ENCODE results near the gene UPB1.

UPB1 gene

GRCh38 chr22:24567668-24568067 is 72.5 kb downstream of the UPB1 start:
- no peak for DNase-seq

DNA sequence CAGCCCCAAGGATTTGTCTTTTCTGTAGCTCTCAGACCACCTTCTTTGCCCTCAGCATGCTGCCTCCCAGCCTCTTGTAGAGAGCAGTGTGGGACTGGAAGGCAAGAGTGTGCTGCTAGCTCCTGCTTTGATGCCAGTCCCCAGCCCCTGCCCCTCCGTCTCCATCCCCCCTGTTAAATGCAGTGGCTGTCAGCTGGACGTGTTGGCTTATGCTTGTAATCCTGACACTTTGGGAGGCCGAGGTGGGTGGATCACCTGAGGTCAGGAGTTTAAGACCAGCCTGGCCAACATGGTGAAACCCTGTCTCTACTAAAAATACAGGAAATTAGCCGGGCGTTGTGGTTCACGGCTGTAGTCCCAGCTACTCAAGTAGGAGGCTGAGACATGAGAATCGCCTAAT is 76.1 kb downstream of the UPB1 start:
- DNase-seq = no peak

GRCh38 chr22:24576778-24577177 is 81.6 kb downstream of the UPB1 start:
- DNase-seq = no peak

All from NCI-H524 (cell line).